ENCODE data around the gene KLF16.

Gene KLF16

GRCh38 chr19:1810439-1811160, 52.8 kb downstream of the KLF16 start:
- in situ Hi-C loops (cut with MboI; ENCODE audit: low sequenced_read_pairs) = loop anchor here (25.0 kb wide), 1 partner anchor 273 kb away; no protein-coding TSS in a partner anchor

- in situ Hi-C loops (cut with MboI; ENCODE audit: low sequenced_read_pairs) = loop anchor here (10.0 to 25.0 kb wide), 2 partner anchors 135 to 272 kb away; no protein-coding TSS in a partner anchor
Observed at GRCh38 chr19:1809678-1810077, 53.7 kb downstream of the KLF16 start.

- in situ Hi-C loops (cut with MboI; ENCODE audit: low sequenced_read_pairs) = loop anchor here (10.0 to 25.0 kb wide), 2 partner anchors 134 to 271 kb away; no protein-coding TSS in a partner anchor
Observed at GRCh38 chr19:1808395-1808731, 55.0 kb downstream of the KLF16 start.

GRCh38 chr19:1807695-1808394, 55.5 kb downstream of the KLF16 start:
- in situ Hi-C loops (cut with MboI; ENCODE audit: low sequenced_read_pairs) = loop anchor here (10.0 to 25.0 kb wide), 2 partner anchors 133 to 271 kb away; no protein-coding TSS in a partner anchor

GRCh38 chr19:1807030-1807694, 56.2 kb downstream of the KLF16 start:
- in situ Hi-C loops (cut with MboI; ENCODE audit: low sequenced_read_pairs) = loop anchor here (10.0 to 25.0 kb wide), 2 partner anchors 132 to 270 kb away; no protein-coding TSS in a partner anchor

GRCh38 chr19:1806184-1807029, 57.0 kb downstream of the KLF16 start:
- in situ Hi-C loops (cut with MboI; ENCODE audit: low sequenced_read_pairs) = loop anchor here (10.0 to 25.0 kb wide), 2 partner anchors 132 to 269 kb away; no protein-coding TSS in a partner anchor

GRCh38 chr19:1805401-1806183, 57.8 kb downstream of the KLF16 start:
- in situ Hi-C loops (cut with MboI; ENCODE audit: low sequenced_read_pairs) = loop anchor here (10.0 to 25.0 kb wide), 2 partner anchors 131 to 268 kb away; no protein-coding TSS in a partner anchor

GRCh38 chr19:1804858-1805257, 58.5 kb downstream of the KLF16 start:
- in situ Hi-C loops (cut with MboI; ENCODE audit: low sequenced_read_pairs) = loop anchor here (10.0 to 25.0 kb wide), 2 partner anchors 130 to 268 kb away; no protein-coding TSS in a partner anchor
